NCI-H345 (cell line): ENCODE data around the gene KLHL40.

Source experiments
- DNase-seq: peaks from one replicate; lab custom pipeline; 2025; lab: John Stamatoyannopoulos, UW

KLHL40 gene

DNA sequence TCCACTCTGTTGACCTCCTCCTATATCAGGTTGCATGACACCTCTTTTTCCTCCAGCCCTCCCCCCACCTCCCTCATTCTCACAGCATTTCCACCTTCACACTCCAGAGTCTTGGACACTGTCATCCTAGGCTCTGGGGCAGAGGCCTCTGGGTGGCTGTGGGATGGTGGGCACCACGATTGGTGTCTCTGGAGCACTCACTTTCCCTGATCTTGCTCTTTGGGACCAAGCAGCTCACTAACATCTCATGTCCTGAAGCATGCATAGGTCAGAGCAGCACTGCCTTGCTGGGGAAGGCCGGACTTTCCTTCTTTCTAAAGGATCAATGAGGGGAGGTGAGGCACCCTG, 16.9 kb upstream of the KLHL40 start:
- DNase-seq, result no peak

DNA sequence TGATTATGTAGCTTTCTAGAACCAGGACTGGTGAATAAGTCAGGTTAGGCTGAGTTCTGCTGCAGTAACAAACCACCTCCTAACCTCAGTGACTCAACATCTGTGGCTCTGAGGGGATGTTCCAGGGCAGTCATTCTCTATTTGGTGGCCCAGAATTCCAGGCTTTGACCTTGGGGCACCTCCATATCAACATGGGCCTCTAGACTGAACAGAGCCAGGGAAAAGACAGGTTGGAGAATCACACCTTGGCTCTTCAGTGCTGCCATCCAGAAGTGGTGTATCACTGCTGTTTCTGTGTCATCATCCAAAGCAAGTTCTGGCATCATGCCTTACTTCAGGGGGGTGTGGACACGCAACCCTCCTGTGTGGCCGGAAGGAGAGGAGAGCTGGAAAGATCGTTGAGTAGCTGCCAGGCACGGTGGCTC, 16.5 kb upstream of the KLHL40 start:
- no peak for DNase-seq

DNA sequence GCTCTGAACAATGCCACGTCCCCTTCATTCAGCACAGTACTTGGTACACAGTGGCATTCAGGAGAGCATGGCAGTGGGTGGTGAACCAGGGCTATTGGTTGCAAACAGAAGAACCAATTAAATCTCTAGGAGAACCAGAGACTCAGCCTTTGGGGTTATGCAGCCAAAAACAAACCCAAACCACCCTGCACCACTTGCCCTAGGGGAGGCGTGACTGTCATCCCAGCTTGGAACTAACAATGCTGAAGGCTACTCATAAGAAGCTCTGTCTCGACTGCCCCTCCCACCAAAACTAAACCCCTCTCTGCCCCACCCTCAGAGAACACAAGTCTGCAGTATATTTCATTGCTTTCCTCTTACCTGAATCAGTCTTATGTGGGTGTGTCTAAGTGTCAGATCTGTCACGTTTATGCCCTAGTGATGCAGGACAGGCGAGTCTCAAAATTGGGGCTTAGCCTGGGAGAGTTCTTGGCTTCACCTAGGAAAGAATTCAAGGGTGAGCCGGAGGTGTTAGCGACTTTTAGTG, 15.2 kb upstream of the KLHL40 start:
- DNase-seq, result no peak

DNA sequence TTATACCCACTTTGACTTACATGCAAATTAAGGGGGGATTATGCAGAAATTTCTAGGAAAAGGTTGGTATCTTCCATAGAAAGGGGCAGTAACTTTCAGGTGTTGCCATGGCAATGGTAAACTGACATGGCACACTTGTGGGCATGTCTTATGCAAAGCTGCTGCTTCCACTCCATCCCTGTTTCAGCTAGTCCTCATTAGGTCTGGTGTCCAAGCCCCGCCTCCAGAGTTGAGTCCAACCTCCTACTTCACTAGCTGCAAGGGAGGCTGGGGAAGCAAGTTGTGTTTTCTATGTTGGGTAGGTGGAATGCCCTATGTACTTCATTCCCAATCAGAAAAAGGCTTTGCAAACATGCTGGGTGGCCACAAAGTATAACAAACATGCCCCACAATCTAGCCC, 14.7 kb upstream of the KLHL40 start:
- no peak for DNase-seq

DNA sequence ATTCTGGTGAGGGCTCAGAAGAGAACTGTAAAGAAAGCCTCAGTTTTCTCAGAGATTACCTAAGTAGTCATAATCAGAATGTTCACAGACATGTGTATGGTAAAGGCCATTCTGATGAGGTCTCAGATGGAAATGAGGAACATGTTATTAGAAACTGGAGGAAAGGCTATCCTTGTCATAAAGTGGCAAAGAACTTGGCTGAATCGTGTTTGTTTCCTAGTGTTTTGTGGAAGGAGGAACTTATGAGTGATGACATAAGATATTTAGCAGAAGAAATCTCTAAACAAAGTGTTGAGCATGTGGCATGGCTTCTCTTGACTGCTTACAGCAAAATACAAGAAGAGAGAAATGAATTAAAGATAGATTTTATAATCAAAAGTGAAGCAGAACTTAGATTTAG, 12.8 kb upstream of the KLHL40 start:
- DNase-seq, result no peak

DNA sequence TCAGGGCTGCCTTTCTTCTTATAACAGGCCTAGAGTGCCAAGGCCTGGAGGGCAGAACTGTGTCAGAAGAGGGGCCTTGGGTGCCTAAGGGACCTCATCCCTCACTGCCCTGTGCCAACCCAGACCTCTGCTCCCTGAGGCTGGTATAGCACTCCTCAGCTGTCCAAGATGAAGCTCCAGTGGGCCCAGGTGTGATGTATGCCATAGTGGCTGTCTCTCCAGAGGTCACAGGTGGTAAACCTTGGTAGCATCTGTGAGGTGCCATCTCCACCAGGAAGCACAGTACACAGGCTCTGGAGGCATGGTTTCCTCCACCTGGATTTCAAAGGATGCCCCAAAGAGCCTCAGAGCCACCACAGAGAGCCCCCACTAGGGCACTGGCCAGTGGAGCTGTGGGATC, 12.3 kb upstream of the KLHL40 start:
- DNase-seq, result no peak

DNA sequence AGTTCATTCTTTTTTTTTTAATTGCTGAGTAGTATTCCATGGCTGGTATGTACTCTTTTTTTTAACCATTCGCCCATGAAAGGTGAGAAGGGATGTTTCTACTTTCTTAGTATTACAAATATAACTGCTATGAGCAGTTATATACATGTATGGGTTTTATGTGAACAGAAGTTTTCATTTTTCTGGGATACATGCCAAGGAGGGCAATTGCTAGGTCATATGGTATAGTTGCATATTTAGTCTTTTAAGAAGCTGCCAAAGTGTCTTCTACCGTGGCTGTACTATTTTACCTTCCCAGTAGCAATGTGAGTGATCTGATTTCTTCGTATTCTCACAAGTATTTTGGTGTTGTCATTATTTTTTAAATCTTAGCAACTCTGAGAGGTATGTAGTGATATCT, 11.2 kb upstream of the KLHL40 start:
- no peak for DNase-seq

DNA sequence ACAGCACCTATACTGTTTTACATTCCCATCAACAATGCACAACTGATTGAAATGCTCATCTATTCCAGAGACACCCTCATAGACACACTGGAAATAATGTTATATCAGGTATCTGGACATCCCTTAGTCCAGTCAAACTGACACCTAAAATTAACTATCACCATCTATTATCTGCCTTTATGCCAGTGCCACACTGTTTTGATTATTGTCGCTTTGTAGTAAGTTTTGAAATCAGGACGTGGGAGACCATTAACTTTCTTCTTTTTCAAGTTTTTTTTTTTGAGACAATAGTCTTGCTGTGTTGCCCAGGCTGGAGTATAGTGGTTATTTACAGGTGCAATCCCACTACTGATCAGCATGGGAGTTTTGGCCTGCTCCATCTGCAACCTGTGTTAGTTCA, 9.4 kb upstream of the KLHL40 start:
- no peak for DNase-seq

DNA sequence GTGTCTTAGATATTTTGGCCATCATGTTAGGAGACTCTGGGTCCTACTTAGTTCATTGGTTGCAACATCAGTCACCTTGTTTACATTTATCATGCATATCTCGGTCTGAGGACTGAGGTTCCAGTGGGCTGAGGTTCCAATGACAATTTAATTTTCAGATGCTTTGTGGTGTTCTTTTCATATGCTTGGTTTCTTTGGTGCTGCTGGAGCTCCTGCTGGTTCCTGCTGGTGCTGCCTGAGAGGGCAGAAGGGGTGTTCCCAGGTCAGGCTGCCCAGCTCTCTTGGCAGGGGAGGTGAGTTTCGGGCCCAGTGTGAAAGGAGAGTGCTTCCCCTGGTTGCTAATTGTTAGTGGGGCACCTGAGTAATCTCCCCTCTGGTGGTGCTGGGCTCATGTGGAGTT, 6.9 kb upstream of the KLHL40 start:
- no peak for DNase-seq

DNA sequence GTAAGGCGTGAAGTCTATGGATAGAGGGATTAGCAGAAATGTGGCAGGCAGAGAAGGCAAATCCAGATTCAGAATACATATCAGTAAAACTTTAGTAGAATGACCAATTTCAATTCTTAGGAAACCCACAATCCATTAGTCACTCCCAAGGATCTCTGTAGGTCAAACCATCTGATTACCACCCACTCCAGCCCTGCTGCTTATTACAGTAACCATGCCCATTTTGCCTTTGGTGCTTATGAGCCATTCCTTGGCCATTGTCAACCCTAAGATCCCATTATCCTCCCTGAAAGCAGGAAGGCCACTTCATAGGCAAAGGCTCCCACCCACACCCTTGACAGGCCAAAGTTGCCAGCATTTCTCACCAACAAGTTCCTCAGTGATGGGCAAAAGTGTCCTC, 5.1 kb upstream of the KLHL40 start:
- DNase-seq, result no peak

DNA sequence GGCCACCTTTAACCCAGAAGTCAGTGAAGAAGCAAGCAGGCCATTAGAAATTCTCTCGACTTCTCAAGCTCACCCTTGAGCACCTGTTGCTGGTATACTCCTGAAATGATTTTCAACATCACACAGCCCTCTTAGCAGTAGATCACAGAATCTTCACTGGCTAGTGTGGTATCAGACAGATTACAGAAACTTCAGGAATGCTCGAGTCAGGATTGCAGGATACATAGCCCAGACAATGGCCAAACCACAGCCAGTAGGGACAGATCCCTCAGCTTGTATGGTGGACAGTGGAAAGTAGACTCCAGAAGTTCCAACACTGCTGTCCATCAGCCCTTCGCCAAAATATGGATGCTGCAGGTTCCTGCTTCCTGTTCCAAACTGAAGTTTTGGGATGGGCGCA, 4.5 kb upstream of the KLHL40 start:
- no peak for DNase-seq

DNA sequence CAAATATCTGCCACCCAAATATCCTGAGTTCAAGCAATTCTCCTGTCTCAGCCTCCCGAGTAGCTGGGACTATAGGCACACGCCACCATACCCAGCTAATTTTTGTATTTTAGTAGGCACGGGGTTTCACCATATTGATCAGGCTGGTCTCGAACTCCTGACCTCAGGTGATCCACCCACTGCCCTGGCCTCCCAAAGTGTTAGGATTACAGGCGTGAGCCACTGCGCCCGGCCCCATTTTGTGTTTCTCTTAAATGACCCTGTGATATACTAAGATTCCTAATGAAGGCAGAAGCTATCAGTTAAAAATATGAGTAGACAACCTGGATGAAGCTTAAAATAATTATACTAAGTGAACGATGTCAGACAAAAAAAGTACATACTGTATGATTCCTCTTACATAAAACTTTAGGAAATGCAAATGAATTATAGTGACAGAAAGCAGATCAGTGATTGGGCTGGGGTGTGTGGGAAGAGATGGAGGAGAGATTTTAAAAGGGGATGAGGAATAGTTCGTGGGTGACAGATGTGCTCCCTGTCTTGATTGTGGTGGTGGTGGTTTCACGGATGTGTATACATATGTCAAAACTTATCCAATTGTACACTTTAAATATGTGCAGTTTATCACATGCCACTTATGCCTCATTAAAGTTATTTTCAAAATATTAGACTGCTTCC, 3.8 kb upstream of the KLHL40 start:
- no peak for DNase-seq

DNA sequence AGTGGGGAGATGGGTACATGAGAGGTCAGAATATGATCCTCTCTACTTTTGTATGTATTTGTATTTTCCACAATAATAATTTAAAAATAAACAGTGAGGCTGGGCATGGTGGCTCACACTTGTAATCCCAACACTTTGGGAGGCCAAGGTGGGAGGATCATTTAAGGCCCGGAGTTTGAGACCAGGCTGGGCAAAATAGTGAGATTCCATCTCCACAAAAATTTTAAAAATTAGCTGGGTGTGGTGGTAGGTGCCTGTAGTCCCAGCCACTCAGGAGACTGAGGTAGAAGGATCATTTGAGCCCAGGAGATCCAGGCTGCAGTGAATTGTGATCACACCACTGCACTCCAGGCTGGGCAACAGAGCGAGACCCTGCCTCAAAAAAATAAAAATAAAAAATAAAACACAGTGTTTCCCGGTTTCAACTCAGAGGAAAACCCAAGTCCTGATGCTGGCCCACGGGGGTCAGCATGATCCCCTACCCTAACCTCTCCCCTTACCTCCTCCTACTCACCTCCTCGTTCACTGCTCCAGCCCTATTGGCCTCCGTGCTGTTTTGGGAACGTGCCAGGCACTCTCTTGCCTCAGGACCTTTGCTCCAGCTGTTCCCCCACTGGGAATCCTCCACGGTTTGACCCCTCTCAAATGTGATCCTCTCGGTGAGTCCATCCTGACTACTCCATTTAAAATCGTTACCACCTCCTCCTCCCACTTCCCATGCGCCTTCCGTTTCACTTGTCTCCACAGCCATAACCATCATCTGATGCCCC, 2.9 kb upstream of the KLHL40 start:
- no peak for DNase-seq

DNA sequence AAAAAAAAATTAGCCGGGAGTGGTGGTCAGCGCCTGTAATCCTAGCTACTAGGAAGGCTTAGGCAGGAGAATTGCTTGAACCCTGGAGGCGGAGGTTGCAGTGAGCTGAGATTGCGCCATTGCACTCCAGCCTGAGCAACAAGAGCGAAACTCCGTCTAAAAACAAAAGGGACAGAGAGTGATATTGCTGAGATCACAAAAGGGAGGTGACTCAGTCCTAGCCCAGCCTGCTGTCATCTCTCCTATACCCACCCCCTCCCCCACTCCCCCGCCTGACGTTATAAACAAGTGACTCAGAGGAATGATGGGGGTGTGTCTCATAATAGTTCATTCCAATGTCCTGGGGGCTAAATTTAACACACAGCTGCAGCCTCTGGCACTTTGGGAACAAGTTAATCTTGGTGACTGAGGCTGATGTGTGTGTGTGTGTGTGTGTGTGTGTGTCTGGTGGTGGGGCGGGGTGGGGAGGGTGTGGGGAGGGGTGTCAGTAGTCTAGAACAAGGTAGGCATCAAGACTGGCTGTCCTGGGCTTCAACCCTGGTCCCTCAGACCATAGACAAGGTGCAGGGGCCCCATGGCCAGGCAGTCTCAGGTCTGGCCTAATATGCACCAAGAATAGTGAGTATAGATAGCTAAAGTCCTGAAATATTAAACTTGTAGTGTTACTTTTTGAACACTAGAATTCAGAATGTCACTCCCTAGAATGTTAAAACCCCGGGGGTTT, 1.3 kb upstream of the KLHL40 start:
- DNase-seq, result no peak

DNA sequence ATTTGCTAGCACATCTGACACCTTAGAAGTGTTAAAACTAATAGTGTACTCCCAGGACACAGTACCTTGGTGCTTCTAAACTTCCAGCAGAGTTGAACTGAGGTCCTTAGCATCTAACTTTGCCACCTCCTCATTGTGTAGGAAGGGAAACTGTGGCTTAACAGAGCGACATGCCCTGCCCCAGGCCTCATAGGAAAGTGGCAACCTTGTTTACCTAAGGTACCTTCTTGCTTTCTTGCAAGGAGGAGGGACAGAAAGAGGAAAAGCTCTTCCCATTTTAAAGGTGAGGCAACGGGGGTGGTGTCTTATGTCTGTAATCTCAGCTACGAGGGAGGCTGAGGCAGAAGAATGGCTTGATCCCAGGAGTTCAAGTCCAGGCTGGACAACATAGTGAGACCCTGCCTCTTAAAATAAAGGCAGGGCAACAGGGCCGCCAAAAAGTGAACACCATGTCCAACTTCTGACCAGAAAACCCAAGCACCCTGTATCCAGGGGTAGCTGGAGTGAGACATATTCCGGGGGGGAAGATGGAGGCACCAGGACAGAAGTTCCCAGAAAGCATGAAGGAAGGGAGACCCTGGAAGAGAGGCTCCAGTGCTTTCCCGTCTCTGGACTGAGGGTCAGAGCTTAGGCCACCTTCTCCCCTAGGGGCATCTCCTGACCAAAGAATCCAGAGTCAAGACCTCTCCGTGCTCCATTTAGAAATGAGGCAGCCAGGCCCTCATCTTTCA, 540 bp upstream of the KLHL40 start:
- no peak for DNase-seq

DNA sequence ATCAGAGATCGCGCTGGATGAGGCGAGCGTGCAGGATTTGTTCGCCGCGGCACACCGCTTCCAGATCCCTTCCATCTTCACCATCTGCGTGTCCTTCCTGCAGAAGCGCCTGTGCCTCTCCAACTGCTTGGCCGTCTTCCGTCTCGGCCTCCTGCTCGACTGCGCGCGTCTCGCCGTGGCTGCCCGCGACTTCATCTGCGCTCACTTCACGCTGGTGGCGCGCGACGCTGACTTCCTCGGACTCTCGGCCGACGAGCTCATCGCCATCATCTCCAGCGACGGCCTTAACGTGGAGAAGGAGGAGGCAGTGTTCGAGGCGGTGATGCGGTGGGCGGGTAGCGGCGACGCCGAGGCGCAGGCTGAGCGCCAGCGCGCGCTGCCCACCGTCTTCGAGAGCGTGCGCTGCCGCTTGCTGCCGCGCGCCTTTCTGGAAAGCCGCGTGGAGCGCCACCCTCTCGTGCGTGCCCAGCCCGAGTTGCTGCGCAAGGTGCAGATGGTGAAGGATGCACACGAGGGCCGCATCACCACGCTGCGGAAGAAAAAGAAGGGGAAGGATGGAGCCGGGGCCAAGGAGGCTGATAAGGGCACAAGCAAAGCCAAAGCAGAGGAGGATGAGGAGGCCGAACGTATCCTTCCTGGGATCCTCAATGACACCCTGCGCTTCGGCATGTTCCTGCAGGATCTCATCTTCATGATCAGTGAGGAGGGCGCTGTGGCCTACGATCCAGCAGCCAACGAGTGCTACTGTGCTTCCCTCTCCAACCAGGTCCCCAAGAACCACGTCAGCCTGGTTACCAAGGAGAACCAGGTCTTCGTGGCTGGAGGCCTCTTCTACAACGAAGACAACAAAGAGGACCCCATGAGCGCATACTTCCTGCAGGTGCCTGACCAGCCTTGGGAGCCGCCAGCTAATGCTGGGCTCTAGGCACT, 819 bp downstream of the KLHL40 start:
- no peak for DNase-seq

DNA sequence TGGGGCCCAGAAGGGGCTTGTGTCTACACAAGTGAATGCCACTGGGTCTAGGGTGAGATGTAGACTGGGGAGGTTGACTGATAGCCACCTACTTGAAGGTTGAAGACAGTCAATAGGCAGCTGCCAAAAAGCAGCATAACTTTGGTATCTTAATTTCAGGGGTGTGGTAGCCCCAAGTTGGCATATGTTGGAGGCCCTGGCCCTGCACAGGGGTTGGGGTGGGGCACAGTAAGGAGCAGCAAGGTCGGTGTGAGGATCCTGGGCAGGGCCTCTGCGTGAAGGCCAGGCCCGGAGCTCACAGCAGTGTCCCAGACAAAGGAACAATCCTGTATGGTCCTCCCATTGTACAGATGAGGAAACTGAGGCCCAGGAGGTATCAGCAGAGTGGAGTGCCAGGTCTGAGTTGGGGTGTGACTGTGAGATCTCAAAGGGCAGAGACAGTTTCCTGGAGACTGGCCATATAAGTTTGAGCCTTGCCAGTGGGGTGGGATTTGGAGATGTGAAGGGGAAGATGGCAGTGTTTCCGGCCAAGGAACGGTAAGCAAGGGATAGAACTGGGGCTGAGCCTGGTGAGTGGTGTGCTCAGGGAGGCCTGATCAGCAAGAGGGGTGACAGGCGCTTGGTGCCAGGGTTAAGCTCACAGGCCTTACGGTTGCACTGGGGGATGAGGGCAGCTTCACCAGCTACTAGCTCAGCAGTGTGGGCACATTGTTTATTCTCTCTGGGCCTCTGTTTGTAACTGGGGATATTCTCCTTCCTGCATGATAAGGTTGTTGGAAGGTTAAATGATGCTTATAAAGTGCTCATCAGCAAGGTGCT, 1.7 kb downstream of the KLHL40 start:
- no peak for DNase-seq

DNA sequence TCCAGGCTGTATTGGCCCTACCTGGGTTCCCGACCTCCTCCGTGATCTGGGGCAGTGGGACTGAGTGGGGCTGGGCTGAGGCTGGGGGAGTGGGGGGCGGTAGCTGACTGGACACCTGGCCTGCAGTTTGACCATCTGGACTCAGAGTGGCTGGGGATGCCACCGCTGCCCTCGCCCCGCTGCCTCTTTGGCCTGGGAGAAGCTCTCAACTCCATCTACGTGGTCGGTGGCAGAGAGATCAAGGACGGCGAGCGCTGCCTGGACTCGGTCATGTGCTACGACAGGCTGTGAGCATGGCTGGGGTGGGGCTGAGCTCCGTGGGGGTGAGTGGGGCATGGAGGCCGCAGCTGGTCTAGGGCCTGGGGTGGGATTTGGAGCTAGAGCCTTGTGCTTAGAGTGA, 2.7 kb downstream of the KLHL40 start:
- DNase-seq, result no peak

DNA sequence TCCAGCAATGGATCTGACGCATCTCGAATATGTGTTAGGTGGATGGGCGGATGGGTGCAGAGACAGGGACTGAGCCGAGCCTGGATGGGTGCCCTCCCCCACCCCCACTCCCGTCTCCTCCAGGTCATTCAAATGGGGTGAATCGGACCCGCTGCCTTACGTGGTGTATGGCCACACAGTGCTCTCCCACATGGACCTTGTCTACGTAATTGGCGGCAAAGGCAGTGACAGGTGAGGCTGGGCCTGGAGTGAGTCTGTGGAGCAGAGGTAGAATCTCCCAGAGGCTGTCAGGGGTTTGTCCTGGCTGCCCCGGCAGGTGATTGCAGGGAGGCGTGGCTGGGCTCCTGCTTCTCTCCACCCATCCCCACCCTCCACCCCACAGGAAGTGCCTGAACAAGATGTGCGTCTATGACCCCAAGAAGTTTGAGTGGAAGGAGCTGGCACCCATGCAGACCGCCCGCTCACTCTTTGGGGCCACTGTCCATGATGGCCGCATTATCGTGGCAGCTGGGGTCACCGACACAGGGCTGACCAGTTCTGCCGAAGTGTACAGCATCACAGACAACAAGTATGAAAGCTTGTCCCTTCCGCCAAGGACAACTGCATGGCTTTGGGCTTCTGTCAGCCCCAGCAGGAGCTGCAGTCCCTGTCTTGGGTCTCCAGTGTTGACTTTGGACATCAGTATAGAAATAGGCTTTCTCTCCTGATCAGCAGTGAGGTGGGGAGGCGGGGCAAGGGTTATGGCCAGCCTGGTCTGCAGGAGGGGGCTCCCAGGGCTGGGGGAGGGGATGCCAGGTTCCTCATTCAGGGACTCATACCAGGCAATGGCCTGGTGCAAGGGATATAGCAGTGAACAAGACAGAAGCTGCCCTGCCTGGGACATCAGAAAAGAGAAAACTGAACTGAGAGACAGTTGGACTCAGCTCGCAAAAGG, 3.4 kb downstream of the KLHL40 start:
- DNase-seq, result no peak
